HG02763 (cell line): ENCODE measurements around the gene PI4K2A.
"Not testable (repeated sequence)": the region's sequence is repeated elsewhere in the genome, so short reads cannot be mapped to it uniquely, and the experiment has no call there.

Experiments
- ATAC-seq: cut with Tn5 transposase; IDR thresholded peaks from one replicate; pipeline ENCODE4 v1.9.1; 2021; ENCODE audit warnings: mild to moderate bottlenecking, moderate library complexity; ENCODE audit not compliant: unreplicated experiment

PI4K2A gene

DNA sequence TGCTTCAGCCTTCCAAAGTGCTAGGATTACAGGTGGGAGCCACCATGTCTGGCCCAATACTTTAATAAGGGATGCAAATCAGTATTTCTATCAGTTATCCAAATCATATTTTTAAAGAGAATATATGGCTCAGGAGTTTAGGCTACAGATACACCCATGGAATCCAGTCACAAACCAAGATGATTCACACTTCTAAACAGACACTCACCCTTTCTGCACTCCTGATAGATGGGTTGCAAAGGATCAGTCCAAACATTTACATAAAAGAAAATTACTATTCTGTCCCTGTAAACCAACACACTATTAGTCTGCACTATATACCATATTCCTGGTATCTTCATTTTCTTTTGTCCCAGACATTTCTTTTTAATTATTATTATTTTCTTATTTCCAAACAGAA, 9.4 kb upstream of the PI4K2A start:
- ATAC-seq: no peak

- ATAC-seq: peak; percentile 98
Observed at GRCh38 chr10:97632949-97633884, 7.3 kb upstream of the PI4K2A start, which contains the start of gene MORN4. TSS of gene MORN4 (minus strand) at chr10:97633500. CDS start at chr10:97619653, 13,847 bp downstream.

DNA sequence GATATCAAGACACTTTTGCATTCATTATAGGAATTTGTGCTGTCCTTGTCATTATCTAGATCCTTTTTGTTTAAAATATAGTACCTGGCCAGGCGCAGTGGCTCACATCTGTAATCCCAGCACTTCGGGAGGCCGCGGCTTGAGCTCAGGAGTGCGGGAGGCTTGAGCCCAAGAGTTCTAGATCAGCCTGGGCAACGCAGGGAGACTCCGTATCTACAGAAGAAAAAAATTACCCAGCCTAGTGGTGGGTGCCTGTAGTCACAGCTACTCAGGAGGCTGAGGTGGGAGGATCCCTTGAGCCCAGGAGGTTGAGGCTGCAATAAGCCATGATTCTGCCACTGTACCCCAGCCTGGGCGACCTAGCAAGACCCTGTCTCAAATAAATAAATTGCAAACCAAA, 6.5 kb upstream of the PI4K2A start:
- ATAC-seq: no peak

- no peak for ATAC-seq
Observed at GRCh38 chr10:97635577-97635976, 4.9 kb upstream of the PI4K2A start.

DNA sequence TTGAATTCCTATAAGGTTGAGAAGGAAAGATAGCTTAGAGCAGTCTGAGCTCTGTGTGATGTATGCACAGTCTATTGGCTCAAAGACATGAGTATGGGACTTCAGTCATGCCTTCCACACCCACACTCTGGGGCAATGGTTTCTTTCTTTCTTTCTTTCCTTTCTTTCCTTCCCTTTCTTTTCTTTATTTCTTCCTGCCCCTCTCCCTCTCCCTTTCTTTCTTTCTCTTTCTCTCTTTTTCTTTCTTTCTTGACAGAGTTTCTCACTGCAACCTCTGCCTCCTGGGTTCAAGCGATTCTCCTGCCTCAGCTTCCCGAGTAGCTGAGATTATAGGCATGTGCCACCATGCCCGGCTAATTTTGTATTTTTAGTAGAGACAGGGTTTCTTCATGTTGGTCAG, 1.4 kb upstream of the PI4K2A start:
- ATAC-seq: not testable (repeated sequence)

DNA sequence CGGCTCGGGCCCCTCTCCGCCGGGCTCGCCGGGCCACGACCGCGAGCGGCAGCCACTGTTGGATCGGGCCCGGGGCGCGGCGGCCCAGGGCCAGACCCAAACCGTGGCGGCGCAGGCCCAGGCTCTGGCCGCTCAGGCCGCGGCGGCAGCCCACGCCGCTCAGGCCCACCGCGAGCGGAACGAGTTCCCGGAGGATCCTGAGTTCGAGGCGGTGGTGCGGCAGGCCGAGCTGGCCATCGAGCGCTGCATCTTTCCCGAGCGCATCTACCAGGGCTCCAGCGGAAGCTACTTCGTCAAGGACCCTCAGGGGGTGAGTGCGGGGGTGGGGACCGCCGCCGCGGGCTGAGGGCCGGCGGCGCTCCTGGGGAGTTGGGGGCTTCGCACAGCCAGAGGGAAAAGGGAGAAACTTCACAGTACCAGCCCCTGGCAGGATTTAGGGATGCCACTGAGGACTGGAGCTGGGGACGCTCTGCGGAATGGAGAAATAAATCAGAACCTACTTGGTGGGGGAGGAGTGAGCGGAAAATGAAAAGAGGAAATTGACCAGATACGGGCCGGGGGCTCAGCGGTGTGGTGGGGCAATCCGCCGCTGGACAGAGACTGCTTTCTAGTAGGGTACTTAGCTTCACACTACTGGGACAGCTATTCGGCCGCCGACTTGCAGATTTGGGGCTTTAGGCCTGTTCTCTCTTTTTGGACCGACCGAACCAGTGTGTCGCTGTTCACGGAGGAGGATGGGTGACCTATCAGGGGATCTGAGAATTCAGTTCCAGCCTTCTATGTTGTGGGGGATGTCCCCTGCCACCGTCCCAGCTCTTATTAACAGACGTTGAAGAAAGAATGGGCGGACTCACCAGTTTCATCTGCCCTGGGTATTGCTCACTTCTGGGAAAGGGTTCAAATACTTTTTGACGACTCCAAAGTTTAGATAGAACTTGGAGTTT, 669 bp downstream of the PI4K2A start:
- ATAC-seq: peak; percentile 5

DNA sequence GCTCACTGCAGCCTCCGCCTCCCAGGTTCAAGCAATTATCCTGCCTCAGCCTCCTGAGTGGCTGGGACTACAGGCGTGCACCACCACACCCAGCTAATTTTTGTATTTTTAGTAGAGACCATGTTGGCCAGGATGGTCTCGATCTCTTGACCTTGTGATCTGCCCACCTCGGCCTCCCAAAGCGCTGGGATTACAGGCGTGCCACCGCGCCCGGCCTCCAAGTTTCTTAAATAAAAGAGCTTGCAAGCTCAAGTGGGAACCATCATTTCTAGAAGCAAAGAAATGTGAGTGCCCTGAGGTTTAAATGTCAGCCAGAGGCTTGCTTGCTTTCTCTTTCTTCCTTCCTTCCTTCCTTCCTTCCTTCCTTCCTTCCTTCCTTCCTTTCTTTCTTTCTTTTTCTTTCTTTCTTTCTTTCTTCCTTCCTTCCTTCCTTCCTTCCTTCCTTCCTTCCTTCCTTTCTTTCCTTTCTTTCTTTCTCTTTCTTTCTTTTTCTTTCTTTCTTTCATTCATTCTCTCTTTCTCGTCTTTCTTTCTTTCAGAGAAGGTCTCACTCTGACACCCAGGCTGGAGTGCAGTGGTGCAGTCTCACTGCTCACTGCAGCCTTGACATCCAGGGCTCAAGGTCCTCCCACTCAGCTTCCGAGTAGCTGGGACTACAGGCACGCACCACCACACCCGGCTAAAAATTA, 2.1 kb downstream of the PI4K2A start:
- not testable (repeated sequence) for ATAC-seq

DNA sequence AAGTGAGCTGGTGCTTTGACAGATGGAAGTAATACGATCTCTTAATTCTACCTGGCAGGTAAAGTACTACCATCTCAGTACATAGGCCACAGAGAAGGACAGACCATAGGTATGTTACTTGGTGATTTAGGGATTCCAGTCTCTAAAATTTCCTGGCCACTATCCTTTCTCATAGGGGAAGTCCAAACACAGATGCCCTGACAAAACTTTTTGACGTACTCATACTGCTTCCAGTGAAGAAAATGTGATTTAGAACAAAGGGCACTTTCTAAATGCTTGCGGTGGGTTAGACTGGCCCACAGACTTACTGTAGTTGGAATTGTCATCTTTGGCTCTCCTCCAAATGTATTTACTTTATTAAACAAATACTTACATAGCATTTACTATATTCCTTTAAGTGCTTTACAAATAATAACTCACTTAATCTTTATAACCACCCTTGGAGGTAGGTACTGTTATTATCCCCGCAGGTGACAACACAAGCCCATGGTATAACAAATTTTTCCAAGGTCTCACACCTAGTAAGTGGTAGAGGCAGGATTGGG, 3.0 kb downstream of the PI4K2A start:
- no peak for ATAC-seq

- no peak for ATAC-seq
Observed at GRCh38 chr10:97644936-97645335, 4.5 kb downstream of the PI4K2A start.

DNA sequence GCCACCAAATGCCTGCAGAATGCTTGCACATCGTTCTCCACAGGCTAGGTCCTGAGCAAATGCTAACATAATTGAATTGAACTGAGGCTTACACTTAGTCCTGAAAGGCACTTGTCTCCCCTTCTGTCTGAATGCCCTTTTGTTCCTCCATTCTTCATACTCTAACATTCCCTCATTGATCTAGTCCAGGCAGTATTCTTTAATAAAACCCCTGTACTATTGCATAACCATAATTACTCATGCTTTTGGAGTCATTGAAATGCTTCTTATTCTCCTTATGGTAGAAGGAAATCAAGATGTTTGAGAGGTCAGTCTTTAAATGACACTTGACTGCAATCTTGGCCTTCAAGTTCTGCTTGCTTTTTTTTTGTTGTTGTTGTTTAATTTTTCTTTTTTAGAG, 7.1 kb downstream of the PI4K2A start:
- no peak for ATAC-seq

DNA sequence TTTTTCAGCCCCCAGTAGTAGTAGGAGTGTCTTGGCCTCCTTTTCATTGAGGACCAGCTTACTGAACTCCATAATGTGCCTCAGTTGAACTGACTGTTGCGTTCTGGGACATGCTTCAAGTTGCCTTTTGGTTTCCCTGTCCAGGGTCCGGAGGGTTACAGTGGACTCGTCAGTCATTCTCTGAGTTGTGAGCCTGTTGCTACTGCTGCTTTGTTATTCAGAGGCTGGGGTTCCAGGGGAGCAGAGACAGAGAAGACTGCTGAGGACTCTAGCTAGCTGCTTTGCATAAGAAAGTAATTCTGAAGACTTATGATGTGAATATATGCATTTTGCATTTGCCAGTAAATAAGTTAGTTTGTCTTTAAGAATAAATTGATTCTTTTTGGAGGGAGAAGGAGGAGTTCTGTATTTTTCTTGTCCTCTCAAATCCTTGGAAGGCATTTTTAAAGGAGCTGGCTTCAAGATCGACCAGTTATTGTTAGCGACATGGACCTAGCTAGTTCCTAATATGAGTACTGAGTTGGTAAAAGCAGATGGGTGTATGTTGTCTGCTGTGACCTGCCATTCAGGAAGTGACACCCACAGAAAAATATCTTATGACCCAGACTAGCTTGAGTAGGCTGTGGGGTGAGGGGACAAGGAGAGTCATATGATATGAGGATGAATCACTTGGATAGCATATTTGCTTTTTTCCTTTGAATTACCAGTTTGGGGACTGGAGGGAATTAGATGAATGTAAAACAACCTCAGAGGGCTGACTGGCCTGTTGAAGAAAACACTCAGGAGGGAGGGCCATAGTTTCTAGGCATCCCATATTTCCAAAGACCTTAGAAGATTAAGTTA, 8.3 kb downstream of the PI4K2A start:
- peak; percentile 54 for ATAC-seq

DNA sequence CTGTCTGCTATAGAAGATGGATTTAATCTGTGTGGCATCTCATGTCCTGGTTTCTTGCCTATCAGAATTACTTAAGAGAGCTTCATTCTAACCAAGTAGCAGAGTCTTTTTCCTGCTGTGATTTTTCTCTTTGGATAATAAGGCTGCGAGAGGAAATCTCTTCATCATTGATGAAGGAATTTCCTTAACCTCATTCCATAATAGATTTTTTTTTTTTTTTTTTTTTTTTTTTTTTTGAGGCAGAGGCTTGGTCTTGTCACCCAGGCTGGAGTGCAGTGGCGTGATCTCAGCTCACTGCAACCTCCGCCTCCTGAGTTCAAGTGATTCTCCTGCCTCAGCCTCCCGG, 8.9 kb downstream of the PI4K2A start:
- ATAC-seq: not testable (repeated sequence)

DNA sequence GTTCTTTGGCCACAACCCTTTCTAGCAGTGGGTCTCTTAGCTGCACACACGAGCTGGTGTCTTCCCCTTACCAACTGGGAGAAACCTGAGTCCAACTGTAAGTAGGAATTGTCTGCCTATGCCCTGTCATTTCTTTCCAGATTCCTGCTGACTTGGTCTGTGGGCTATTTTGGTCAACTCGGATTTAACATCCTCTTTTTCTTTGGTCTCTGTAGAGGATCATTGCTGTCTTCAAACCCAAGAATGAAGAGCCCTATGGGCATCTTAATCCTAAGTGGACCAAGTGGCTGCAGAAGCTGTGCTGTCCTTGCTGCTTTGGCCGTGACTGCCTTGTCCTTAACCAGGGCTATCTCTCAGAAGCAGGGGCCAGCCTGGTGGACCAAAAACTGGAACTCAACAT, 10.3 kb downstream of the PI4K2A start:
- ATAC-seq: no peak

DNA sequence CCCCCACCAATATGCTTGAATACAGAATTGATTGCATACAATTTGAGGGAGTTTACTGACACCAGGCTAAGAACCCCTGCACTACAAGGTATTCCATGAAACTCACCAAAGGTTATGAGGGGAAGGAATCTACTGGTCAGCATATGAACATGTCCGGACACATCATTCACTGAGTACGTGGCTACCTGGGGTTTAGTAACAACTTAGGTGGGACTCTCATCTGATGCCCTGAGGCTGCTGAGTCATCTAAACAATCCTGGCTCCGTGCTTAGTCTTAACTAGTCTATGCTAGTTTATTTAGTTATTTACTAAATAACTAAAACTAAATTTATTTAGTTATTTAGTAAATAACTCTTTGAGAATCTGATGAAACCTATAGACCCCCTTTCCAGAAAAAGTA, 11.3 kb downstream of the PI4K2A start:
- no peak for ATAC-seq

GRCh38 chr10:97656777-97657176, 16.3 kb downstream of the PI4K2A start:
- ATAC-seq: no peak

DNA sequence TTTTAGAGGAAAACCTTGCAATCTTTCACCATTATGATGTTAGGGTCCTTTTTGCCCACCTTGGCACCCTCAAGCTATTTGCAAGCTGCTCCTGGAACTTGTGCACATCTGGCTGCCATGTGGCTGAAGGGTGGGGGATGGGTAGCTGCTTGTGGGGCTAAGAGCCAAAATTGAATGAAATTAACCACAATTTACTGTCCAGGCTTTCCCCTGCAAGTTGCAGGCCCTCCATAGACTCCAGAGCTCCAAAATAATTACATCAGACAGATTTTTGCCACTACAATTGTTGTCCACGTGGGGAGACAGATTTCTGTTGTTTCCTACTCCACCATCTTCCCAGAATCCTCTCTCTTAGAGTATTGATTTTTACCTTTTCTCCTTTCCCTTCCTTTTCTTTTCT, 19.1 kb downstream of the PI4K2A start:
- ATAC-seq: no peak

GRCh38 chr10:97664282-97664850, 23.9 kb downstream of the PI4K2A start:
- ATAC-seq: no peak

GRCh38 chr10:97666992-97667391, 26.5 kb downstream of the PI4K2A start:
- no peak for ATAC-seq

DNA sequence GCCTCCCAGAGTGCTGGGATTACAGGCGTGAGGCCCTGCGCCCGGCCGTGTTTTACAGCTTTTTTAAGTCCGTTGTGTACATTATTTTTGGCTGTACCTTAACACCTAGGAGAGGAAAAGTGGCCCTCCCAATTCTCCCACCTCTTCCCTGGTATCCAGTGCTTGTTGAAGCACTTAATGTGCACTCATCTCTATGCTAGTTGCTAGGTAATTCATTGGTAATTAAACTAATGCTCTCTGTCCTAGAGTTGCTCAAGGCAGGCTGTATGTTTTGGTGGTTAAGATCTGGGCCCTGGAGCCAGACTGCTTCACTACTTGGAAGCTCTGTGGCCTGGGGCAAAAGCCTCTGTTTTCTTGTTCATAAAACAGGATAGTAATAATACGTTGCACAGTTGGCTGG, 27.0 kb downstream of the PI4K2A start:
- ATAC-seq: no peak

- no peak for ATAC-seq
Observed at GRCh38 chr10:97669571-97669970, 29.1 kb downstream of the PI4K2A start.
